Epidermal melanocyte (primary cell): ENCODE data around the gene BEX3.
"Not testable (repeated sequence)": the region's sequence is repeated elsewhere in the genome, so short reads cannot be mapped to it uniquely, and the experiment has no call there.

Experiments used
- DNase-seq: peaks from one replicate; pipeline ENCODE4 v3.0.0; 2011; ENCODE audit warnings: low spot score; ENCODE audit not compliant: insufficient read length

BEX3 gene

DNA sequence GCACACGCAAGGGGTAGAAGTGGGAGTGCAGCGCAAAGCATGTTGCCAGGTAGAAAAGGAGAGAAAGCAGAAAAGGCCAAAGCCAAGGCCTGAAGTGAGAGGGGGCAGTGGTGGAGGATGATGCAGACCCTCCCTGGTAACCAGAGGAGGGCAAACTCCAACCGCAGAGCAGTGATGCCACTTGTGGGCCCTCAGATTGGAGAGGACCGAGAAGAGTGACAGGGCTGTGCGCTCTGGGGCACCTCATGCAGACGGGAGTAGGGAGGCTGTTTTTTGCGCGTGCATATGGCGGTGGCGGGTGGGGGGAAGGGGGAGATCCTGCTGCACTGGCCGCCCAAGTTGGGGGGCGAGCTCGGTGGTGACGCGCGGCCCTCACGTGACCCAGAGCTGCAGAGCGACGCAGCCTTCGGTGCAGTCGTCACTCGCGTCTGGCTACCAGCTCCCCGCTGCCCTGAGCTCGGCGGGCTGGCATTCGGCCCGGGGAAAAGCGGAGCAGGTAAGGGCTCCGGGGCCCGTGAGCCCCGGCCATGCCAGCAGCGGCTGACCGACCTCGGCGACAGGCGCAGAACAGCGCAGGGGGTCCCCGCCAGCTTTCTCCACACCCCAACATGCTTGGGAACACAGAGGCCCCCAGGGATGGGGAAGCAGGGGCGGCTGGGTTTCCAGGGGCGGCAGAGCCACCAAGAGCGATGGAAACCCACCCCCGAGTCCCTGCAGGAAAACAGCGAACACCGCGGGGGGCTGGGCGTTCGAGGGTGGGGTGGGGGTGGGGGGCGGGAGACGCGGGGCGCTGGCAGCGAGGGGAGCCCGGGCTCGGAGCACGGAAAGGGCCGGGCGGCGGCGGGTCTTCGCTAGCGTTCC is at the start of gene BEX3:
Gene BEX3, plus strand, starts transcription at position 421 of the 861 bp plus-strand sequence. CDS start 984 bp downstream, outside the sequence.
- DNase-seq, result peak; percentile 20

DNA sequence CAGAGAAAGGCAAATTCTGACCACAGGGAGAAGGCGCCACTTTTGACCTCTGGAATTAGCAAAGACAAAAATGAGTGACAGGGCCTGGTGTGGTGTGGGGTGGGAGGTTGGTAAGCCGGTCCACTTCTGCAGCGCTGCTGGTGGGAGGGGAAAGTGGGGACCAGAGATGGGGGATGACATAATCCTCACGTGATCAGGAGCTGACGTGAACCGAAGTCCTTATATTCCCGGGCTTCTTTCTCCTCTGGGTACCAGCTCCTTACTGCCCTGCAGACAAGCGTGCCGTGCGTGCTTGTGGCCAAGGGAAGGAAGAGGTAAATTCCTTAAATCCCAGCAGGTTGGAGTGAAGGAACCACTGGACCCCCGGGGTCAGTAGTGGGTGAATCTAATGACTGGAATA is 46.3 kb upstream of the BEX3 start, which contains the start of gene TCEAL7:
Gene TCEAL7, plus strand, starts transcription at position 249 of the 400 bp plus-strand sequence. CDS start 1,165 bp downstream, outside the sequence.
- no peak for DNase-seq

DNA sequence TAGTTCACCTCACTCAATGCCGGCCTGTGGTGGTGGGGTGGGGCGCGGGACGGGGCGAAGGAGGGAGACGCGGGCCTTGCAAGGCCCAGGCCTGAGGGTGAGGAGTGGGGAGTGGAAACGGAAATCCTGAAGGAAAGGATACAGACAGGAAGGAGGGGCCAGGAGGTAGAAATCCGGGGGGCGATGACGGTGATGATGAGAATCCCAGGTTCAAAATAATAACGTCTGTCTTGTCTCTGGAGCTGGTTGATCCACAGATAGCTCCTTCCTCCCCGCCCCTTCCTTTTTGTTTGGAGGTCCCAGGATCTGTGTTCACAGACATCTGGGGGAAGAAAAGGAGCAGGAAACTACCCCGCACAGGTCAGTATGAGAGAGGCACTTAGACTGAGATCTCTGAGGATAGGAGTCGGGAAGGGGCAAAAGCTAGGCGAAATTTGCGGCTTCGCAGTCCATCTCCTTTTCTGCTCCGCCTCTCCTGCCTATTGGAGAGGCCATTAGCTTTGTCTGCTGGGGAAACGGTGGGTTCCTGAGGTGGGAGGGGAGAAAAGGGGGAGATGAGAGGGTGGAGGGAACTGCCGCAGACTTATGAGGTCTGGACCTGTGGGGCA is 45.6 kb upstream of the BEX3 start:
- no peak for DNase-seq

DNA sequence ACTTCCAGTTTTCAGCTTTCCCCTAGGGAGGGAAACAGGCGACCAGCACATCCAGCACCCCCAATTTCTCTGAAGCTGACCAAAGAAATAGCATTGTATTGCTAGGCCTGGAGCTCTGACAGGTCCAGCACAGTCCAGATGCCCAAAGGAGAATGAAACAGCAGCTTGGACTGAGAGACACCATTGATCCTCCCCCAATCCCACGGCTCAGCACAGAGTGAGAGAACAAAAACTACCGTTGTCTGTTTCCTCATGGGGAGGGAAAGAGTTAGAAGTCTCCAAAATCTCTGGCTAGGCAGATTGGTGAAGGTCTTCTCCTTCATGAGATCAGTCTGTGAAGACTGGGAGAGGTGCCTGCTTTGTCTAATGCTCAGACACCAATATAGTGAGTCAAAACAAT is 37.7 kb upstream of the BEX3 start:
- no peak for DNase-seq

DNA sequence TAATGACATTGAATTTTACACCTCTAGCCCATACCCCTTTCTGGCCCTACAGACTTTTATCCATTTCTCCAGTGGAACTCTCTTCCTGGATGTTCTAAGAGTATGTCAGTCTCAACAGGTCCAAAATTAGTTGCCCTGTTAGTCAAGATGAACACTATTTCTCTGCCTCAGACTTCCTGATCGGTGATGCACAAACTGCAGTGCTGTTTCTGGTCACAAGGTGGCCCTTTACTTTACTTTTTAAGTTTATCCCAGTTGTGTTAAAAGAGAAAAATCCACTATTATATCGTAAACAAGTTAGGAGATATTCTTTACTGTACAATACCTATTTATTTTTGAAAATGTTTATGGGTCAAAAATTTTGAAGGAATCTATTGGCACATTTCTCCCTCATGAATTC is 33.2 kb upstream of the BEX3 start:
- DNase-seq, result peak; percentile 38

DNA sequence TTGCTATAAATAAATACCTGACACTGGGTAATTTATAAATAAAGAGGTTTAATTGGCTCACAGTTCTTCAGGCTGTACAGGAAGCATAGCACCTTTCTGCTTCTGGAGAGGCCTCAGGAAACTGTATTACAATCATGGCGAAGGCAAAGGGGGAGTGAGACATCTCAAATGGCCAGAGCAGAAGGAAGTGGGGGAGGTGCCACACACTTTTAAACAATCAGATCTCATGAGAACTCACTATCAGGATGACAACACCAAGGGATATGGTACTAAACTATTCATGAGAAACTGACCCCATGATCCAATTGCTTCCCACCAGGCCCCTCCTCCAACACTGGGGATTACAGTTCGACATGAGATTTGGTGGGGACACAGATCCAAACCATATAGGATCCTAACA is 31.7 kb upstream of the BEX3 start:
- no peak for DNase-seq

DNA sequence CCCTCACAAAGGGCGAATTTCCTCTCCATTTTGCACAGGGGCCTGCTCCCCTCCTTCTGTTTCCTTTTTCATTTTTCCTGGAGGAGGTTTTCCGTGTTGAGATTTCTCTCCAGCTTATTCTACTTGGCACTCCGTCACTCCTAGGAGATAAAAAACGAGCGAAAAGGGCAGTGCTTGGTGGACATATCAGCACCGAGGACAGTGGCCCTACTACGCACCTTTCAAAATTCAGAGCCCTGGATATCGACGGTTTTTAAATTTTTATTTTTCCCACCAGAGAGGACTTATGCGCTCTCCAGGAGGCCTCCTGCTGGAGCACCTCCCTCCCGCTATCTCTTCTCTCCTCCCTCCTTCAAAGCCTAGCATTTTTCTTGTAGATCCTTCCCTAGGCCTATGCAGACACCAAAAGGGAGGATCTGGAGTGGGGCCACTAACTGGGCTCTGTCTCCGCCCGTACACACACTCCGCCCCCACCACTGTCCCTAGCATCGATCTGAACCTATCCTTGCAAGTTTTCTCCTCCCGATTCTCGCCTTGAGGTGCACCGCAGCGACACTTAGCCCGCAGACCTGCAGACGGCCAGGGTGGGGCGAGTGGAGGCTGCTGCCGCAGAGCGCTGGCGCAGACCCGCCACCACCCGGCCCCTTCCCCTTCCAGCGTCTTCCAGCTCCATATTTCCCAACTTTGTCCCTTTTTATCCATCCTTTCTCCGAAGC is 28.5 kb upstream of the BEX3 start:
- no peak for DNase-seq

DNA sequence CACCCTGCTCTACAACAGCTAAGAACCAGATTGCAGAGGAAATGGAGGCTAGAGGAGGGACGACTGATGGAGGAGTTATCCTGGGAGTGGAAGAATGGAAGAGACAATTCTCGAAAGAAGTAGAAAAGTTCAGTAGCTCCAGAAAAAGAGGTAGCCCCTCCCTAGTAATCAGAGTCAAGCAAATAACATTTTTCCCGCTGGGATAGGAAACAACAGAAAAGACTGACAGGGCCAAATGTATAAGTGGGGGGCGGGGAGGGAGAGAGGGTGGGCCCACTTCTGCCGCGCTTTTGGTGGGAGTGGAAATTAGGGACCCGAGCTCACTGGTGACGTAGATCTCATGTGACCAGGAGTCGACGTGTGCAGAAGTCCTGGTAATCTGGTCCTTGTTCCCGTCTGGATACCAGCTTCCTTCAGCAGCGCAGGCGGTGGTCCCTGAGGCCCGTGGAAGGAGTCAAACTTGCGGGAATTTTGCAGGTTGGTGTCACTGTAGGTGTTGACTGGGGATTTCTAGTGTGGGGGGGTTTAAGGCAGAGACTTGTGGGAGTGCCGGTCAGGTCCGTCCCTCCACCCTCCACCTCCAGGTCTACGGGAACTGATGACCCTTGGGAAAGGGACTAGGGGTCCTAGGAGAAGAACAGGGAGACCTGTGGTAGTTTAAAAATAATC is 20.1 kb upstream of the BEX3 start, which contains the start of gene TCEAL9:
Gene TCEAL9, plus strand, starts transcription at position 377 of the 669 bp plus-strand sequence. CDS start 1,179 bp downstream, outside the sequence.
- DNase-seq, result peak; percentile 45

DNA sequence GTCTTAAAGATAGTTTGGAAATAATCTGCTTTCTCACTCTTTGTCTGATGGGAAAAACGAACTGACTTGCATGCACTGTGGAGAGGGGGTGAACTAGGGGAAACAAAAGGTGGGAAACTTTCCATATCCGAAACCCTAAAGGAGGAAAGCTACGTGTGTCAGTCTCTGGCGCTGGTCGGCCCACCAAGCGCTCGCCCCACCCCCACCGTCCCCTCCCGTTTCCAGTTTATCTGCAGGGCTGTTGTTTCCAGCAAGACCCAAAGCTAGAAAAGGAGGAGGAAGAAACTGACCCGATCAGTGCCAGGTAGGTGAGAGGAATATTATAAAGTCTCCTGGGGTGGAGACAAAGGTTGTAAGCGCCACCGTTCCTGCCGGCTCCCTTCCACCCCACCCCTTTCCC is 19.5 kb upstream of the BEX3 start:
- DNase-seq, result no peak

DNA sequence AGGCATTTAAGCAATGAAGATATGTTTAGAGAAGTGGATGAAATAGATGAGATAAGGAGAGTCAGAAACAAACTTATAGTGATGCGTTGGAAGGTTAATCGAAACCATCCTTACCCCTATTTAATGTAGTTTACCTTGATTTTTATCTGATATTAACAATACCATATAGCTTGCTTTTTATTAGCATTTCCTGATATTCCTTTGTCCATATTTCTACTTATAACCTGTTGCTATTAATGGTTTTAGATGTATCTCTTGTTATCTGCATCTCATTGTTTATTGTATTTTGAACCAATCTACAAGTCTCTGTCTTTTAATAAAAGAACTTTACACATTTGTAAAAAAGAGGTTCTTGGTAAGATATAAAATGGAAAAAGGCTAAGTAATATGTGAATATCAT is 18.5 kb upstream of the BEX3 start:
- no peak for DNase-seq

DNA sequence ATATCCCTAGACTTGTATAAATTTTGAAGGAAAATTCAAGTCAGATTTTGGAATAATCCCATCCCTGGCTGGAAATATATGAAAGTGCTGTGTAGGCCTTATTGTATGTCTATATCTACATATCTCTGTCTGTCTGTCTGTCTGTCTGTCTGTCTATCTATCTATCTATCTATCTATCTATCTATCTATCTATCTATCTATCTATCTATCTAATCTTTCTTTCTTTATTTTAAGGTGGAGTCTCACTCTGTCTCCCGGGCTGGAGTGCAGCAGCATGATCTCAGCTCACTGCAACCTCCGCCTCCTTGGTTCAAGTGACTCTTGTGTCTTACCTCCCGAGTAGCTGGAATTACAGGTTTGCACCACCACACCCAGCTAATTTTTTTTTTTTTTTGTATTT is 16.7 kb upstream of the BEX3 start:
- not testable (repeated sequence) for DNase-seq

DNA sequence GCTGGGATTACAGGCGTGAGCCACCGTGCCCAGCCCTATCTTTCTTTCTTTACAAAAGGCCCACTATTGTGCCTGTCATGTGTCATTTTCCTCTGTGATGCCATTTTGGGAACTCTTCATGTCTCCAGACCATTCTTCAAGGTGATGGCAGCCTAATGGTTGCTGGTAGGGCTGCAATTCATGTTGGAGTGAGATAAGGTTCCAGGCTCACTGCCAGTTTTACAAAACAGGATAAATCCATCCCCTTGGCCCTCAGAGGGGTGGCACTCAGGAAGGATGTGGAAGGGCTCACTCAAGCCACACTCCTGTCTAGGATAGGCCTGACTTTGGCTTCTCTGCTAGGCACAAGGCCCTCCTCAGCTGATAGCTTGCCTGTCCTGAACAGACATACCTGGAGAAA is 16.2 kb upstream of the BEX3 start:
- DNase-seq, result no peak

DNA sequence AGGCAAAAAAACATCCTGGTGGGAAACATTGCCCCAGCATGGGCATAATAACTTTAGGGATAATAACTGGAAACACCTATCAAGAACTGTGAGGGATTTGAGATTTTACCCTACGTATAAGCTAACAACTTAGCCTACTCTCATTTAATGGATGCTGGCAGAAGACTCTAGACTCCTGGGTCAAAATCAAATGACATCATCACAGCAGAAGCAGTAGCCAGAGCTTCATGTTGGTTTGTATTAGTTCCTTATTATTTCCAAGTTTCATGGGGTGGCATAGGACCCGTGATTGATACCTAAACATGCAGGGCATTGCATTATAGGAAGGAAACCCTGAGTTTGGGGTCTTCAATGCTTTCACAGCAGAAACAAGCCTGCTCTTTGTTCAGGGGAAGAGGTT is 15.4 kb upstream of the BEX3 start:
- no peak for DNase-seq

DNA sequence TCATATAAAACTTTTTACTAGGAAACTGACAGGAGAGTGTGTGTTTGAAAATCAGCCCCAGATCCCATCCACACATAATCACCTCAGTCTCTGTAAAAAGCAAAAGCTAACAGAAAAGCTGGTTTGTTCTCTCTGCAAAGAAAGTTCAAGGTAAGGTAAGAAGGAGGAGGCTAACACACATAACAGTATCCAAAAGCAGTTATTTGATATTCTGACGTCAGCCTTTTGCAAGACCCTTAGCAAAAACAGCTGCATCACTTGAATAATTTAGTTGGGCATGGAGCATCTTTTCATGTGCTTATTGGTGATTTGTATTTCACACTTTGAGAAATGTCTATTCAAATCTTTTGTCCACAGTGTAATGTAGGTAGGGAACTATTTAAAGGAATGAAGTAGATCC is 14.5 kb upstream of the BEX3 start:
- DNase-seq, result no peak

DNA sequence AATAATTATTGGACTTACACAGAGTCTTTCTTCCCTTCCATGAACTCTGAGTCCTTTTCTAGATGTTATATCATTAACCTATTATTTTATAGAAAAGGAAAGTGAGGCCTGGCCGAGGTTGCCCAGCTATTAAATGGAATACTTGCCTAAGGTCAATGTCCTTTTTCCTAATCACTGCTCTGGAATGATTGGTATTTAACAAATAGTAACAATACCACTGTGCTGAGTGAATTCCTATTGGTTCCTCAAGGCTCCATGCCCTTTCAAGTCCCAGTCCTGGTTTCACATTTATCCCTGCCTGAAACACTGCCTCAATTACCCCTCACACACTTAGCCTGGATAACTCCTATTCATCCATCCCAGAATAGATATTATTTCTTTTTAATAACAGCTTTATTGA is 13.9 kb upstream of the BEX3 start:
- no peak for DNase-seq

DNA sequence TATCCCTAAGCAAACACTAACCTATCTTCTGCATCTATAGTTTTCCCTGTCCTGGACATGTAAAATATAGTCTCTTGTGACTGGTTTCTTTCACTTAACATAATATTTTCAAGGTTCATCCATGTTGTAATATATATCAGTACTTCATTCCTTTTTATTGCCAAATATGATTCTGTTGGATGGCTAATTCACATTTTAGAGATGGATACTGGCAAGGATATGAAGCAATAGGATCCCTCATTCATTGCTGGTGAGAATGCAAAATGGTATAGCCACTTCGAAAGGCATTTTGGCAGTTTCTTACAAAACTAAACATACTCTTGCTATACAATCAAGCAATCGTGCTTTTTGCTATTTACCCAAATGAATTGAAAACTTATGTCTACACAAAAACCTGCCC is 13.3 kb upstream of the BEX3 start:
- no peak for DNase-seq

DNA sequence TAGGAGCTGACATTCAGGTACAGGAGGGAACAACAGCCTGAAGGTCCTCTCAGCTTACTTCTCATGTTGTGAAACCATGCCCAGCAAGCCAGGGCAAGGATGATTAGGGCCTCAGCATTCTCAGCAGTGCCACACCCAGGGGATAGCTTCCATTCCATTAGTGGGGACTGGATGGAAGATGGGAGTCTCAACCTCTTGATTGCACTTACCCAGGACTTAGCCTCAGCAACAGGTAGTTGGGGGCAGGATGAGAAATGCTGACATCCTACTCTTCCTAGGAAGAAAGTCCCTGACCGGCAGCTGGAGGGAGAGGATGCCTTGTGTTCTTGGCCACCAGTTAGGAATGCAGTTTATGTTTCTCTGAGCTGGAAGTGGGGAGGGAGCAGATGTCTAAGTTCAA is 8.8 kb upstream of the BEX3 start:
- no peak for DNase-seq

DNA sequence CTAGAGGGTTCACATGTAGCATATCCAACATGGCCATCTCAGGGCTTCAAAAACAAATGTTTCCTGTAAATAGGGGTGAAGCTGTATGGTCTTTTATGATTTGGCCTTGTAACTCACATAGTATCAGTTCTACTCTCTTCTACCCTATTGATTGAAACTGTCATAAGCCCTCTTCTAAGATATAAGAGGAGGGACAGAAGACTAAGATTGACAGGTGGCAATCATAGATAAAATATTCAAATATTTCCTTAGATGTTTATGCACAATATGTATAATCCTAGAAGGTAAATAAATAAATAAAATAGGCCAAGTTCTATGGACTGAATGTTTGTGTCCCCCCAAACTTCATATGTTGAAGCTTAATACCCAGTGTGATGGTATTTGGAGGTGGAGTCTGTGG is 6.9 kb upstream of the BEX3 start:
- DNase-seq, result no peak

DNA sequence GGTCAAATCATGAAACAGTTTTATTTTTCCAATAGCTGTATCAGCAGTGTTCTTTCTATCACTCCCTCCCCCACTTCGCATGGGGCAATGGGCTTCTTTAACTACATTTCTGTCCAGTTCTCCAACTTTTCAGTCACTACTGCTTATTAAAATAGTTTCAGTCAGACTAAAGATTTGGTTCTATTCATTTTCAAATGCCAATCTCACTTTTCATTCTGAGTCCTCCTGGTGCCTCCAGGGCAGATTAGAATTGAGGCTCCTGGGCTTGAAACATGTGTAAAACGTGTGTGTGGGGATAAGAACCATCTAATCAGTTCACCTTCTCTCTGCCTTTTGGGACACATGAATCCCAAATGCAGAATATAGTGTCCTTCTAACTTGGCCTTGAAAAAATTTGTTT is 3.5 kb upstream of the BEX3 start:
- DNase-seq, result no peak

DNA sequence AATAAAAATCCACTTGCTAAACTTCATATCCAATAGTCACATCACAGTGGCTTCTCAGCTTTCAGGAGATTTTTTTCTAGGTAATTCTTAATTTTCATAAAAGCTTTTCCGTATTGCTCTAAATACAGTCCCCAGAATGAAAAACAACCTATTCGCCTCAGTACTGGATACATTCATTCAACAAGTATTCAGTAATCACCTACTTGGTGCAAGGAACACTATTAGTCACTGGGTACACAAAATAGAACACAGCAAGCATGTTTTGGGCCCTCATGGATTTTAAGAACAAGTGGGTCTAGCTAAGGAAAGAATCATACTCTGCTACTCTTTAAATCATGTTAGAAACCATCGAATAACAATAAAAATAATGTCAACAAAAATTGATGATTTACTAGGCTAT is 2.8 kb upstream of the BEX3 start:
- no peak for DNase-seq

DNA sequence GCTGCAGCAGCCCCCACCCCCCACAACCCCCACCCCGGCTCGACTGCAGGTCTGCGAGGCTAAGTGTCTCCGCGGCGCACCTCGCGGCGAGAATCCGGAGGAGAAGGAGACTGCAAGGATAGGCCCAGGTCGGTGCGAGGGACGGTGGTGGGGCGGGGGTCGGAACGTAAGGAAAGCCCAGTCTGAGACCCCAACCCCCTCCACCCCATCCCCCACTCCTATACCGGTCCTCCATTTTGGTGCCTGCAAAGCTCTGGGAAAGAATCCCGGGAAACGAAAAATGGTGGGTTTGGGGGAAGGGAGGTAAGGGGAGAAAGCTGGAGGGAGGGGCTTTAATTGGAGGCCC is 614 bp downstream of the BEX3 start:
- peak; percentile 16 for DNase-seq

DNA sequence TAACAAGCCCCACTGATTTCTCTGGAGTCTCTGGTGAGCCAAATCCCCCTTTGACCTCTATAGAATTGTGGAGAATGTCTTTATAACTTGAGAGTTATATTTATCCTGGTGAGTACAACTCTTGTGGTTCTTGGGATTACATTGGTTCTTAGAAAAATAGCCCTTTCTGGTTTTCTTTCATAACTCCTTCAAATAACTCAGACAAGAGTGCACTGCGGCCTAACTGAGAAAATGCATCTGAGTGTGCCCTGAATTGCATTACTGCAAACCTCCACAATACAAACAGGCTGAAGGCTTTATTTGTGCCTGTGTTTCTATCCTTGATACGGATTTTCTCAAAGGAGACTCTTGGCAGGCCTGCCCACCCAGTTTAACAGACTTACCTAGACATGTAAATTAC is 2.7 kb downstream of the BEX3 start:
- no peak for DNase-seq
